Ovary (tissue), 3 donors: ENCODE results near the gene SCN11A.

Experiments
- EP300 ChIP-seq: sonication (generic); formaldehyde crosslinking; IDR thresholded peaks from one replicate; pipeline ENCODE4 v1.6.1; 2017; ENCODE audit warnings: antibody characterized with exemption
- POLR2A ChIP-seq: fragments of 450-650 bp; IDR thresholded peaks from one replicate; pipeline ENCODE4 v1.6.1; 2017; ENCODE audit warnings: antibody characterized with exemption, mild to moderate bottlenecking, moderate library complexity
- TF ChIP-seq, protein P1 (sequence below), 3 donors: fragments of 450-650 bp in 2 of 3; fragments of 200-600 bp in 1 of 3; IDR thresholded peaks; one replicate each; pipeline versions ENCODE4 v1.5.1 to v1.8.0; 2016 to 2022; ENCODE audit warnings: antibody characterized with exemption in 3 of 3, mild to moderate bottlenecking in 1 of 3
- donor health status: DM: no; HTN: no; CAD: no.

DNA sequence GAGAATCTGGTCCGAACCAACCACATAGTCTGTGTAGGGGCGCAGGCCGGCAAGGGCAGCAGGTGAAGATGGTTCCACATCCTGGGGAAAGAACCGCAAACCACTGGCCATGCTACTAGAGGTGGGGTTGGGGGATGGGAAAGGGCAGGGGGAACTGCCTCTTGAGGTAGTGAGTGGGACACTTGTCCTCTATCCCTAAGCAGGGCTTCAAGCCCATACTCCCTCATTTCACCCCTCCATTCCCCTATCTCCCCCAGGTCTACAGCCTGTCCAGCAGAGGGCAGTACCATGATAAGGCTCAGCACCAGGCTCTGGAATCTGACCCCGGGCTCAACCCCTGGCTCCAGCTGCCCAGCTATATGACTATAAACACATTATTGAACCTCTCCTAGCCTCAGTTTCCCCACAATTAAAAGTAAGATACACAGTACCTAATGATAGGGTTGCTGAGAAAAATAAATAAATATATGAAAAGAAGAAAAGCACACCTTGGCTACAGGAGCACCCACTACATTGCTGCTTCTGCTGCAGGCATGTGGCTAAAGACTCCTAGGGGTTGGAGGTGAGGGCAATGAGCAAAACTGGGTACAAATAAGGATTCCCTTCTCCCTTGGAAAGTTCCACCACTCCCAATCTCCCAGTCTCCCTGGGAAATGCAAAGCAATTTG lies 49.4 kb upstream of the SCN11A start:
- TF ChIP-seq, protein P1, sequence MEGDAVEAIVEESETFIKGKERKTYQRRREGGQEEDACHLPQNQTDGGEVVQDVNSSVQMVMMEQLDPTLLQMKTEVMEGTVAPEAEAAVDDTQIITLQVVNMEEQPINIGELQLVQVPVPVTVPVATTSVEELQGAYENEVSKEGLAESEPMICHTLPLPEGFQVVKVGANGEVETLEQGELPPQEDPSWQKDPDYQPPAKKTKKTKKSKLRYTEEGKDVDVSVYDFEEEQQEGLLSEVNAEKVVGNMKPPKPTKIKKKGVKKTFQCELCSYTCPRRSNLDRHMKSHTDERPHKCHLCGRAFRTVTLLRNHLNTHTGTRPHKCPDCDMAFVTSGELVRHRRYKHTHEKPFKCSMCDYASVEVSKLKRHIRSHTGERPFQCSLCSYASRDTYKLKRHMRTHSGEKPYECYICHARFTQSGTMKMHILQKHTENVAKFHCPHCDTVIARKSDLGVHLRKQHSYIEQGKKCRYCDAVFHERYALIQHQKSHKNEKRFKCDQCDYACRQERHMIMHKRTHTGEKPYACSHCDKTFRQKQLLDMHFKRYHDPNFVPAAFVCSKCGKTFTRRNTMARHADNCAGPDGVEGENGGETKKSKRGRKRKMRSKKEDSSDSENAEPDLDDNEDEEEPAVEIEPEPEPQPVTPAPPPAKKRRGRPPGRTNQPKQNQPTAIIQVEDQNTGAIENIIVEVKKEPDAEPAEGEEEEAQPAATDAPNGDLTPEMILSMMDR (IDR thresholded peaks at IDR 0.05) = no peak
- TF ChIP-seq POLR2A (no peak), EP300 (no peak)
